Astrocyte (in vitro differentiated cells and primary cell): ENCODE data around the gene C1QBP. TPM values are rescaled to one million over a fixed set of nuclear protein-coding genes. Genes with fewer than 3 reads are reported as not detected.
A peak's percentile ranks its signal among the peaks of the same experiment; 100 is the strongest.

Experiments
- DNase-seq: peaks from one replicate; pipeline ENCODE4 v3.0.0-alpha.2; 2010; ENCODE audit warnings: low read depth
- FAIRE-seq: peaks from 2 replicates; lab custom pipeline; 2011; peaks lifted over from hg19 to GRCh38; lab: Jason Lieb, UNC
- H2AFZ ChIP-seq: 2 replicates; pipeline ENCODE4 v1.6.0; 2012; ENCODE audit warnings: low read depth, low read length, inconsistent platforms
- H3K27ac ChIP-seq: 2 replicates; pipeline ENCODE4 v1.5.1; 2011; ENCODE audit warnings: low read depth, low read length, inconsistent platforms
- H3K27me3 ChIP-seq: 2 replicates; pipeline ENCODE4 v1.6.0; 2011; ENCODE audit warnings: low read length, inconsistent platforms; ENCODE audit not compliant: insufficient read depth
- H3K36me3 ChIP-seq: 2 replicates; pipeline ENCODE4 v1.5.1; 2011; ENCODE audit warnings: low read length, inconsistent platforms; ENCODE audit not compliant: insufficient read depth
- H3K4me1 ChIP-seq: 2 replicates; pipeline ENCODE4 v1.5.1; 2011; ENCODE audit warnings: low read length, inconsistent platforms; ENCODE audit not compliant: insufficient read depth
- H3K4me2 ChIP-seq: 2 replicates; pipeline ENCODE4 v1.6.0; 2012; ENCODE audit warnings: low read length, inconsistent platforms
- H3K4me3 ChIP-seq: 2 replicates; pipeline ENCODE4 v1.5.1; 2011; ENCODE audit warnings: low read depth, mild to moderate bottlenecking, low read length, inconsistent platforms; ENCODE audit not compliant: insufficient read depth
- H3K79me2 ChIP-seq: 2 replicates; pipeline ENCODE4 v1.6.0; 2012; ENCODE audit warnings: mild to moderate bottlenecking, low read length, inconsistent platforms; ENCODE audit not compliant: insufficient read depth
- H3K9ac ChIP-seq: 2 replicates; pipeline ENCODE4 v1.6.0; 2012; ENCODE audit warnings: mild to moderate bottlenecking, low read length, inconsistent platforms
- H3K9me3 ChIP-seq: 2 replicates; pipeline ENCODE4 v1.5.1; 2012; ENCODE audit warnings: low read depth, mild to moderate bottlenecking, low read length, inconsistent platforms; ENCODE audit not compliant: insufficient read depth
- H4K20me1 ChIP-seq: 2 replicates; pipeline ENCODE4 v1.6.0; 2012; ENCODE audit warnings: low read length, inconsistent platforms; ENCODE audit not compliant: insufficient read depth
- H3K27ac Mint-ChIP-seq: one replicate; pipeline ENCODE4 v1.8.0; 2021; ENCODE audit warnings: mild to moderate bottlenecking, mixed read lengths; ENCODE audit not compliant: unreplicated experiment
- H3K27me3 Mint-ChIP-seq: one replicate; pipeline ENCODE4 v1.8.0; 2021; ENCODE audit warnings: low read depth, mixed read lengths; ENCODE audit not compliant: unreplicated experiment
- H3K36me3 Mint-ChIP-seq: one replicate; pipeline ENCODE4 v1.8.0; 2021; ENCODE audit warnings: low read depth, mixed read lengths; ENCODE audit not compliant: unreplicated experiment
- H3K4me1 Mint-ChIP-seq: one replicate; pipeline ENCODE4 v1.8.0; 2021; ENCODE audit warnings: low read depth, mixed read lengths; ENCODE audit not compliant: unreplicated experiment
- H3K4me3 Mint-ChIP-seq: one replicate; pipeline ENCODE4 v1.8.0; 2021; ENCODE audit warnings: mild to moderate bottlenecking, moderate library complexity, mixed read lengths; ENCODE audit not compliant: unreplicated experiment
- H3K9me3 Mint-ChIP-seq: one replicate; pipeline ENCODE4 v1.8.0; 2021; ENCODE audit warnings: mild to moderate bottlenecking, mixed read lengths; ENCODE audit not compliant: unreplicated experiment
- CTCF ChIP-seq: IDR thresholded peaks from 2 replicates; pipeline ENCODE4 v1.5.1; 2011; ENCODE audit warnings: low read depth, mild to moderate bottlenecking, inconsistent platforms, low read length, moderate library complexity; ENCODE audit not compliant: insufficient read depth
- EZH2 ChIP-seq: IDR thresholded peaks from 2 replicates; pipeline ENCODE4 v1.6.1; 2012; ENCODE audit warnings: mild to moderate bottlenecking, low read length, inconsistent platforms; ENCODE audit not compliant: insufficient read depth
- total RNA-seq: library from RNA; stranded (reverse); gene quantifications from 2 replicates; pipeline ENCODE4 v1.2.1, GENCODE V29; 2021

Gene C1QBP
- total RNA-seq, 1 donor from 2014 or later = 162 TPM

DNA sequence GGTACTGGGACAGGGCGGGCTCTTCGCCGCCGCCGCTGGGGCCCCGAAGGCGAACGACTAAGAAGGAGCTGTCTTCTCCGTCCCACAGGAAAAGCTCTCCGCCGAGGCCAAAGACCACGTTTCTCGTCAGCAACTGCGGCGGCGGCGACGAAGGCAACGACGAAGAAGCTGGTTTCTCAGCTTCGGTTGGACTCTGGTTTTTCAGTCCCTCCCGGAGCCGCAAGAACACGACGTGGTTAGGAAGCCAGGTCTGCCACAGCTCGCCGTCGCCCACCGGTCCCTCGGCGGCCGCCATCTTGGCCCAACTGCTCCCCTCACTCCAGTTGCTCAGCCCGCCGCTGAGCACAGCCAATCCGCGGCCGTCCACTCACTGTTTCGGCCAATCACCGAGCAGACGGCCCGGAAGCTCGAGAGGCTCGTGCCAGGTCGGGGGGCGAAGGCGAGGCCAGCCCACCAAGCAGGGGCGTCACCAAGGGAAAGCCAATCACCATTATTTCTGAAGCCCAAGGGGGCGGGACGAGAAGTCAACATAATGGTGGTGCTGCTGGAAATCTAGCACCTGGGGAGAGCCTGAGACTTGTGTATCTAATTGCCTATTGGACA is 19.5 kb downstream of the C1QBP start, which contains the start of gene NUP88:
NUP88 (minus strand) TSS at position 307 of the 603 bp plus-strand sequence; CDS start at position 295, 12 bp downstream.
- H3K36me3 ChIP-seq = peaks cover 14% of the 10 kb centered on the region
- peaks cover 29% of the 10 kb centered on the region for H3K4me1 ChIP-seq
- H3K27ac ChIP-seq = peak within 1 kb of the TSS; percentile 93
- H3K9me3 ChIP-seq = no peaks in the 10 kb centered on the region
- H3K9ac ChIP-seq = peak within 1 kb of the TSS; percentile 97
- Mint-ChIP-seq H3K9me3 (no peaks in the 10 kb centered on the region), H3K4me1 (peaks cover 18% of the 10 kb centered on the region), H3K27ac (peak within 1 kb of the TSS; percentile 95), H3K27me3 (no peaks in the 10 kb centered on the region), H3K36me3 (peaks cover 3% of the 10 kb centered on the region), H3K4me3 (peak within 1 kb of the TSS; percentile 97)
- H3K79me2 ChIP-seq = peaks cover 66% of the 10 kb centered on the region
- no peak for FAIRE-seq
- DNase-seq = peak; percentile 95
- H3K27me3 ChIP-seq = no peaks in the 10 kb centered on the region
- peak within 1 kb of the TSS; percentile 95 for H2AFZ ChIP-seq
- peaks cover 26% of the 10 kb centered on the region for H4K20me1 ChIP-seq
- H3K4me3 ChIP-seq = peak within 1 kb of the TSS; percentile 95
- H3K4me2 ChIP-seq = peak within 1 kb of the TSS; percentile 91
- TF ChIP-seq EZH2 = no peak
- no peak for TF ChIP-seq CTCF

DNA sequence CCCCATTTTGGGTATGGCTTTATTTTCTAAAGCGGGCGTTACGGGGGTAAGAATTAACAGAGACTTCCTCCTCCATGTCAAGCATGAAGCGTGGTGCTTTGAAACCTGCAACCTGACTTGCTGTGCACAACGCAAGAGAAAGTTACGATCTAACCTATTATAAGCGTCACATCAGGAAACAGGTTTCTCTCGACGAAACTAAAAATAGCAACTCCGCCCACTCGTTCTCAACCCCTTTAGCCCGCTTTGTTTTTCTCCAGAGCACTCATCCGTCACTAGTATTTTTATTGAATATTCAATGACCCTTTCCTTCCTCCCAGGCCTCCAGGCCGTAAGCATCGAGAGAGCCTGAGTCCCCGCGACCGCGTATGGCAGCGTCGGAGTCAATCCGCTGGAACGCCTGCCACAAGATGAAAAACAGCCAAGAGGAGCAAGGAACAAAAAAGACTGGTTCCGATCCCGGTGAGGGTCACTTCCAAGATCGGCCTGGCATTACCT is 20.0 kb downstream of the C1QBP start:
- Mint-ChIP-seq H3K36me3 (peaks cover 3% of the 10 kb centered on the region), H3K9me3 (no peaks in the 10 kb centered on the region), H3K27me3 (no peaks in the 10 kb centered on the region), H3K4me3 (peak overlapping the region; percentile 97), H3K4me1 (peaks cover 18% of the 10 kb centered on the region), H3K27ac (peak overlapping the region; percentile 95)
- Histone ChIP-seq H3K27me3 (no peaks in the 10 kb centered on the region), H3K4me2 (peak overlapping the region; percentile 91), H3K9me3 (no peaks in the 10 kb centered on the region), H2AFZ (peak overlapping the region; percentile 95), H3K9ac (peak overlapping the region; percentile 97), H4K20me1 (peaks cover 26% of the 10 kb centered on the region), H3K4me1 (peaks cover 33% of the 10 kb centered on the region), H3K36me3 (peaks cover 11% of the 10 kb centered on the region), H3K4me3 (peak overlapping the region; percentile 95), H3K27ac (peak overlapping the region; percentile 93), H3K79me2 (peaks cover 66% of the 10 kb centered on the region)
- DNase-seq (peak; percentile 55), FAIRE-seq (no peak)
- TF ChIP-seq EZH2 = no peak
- TF ChIP-seq CTCF = no peak

DNA sequence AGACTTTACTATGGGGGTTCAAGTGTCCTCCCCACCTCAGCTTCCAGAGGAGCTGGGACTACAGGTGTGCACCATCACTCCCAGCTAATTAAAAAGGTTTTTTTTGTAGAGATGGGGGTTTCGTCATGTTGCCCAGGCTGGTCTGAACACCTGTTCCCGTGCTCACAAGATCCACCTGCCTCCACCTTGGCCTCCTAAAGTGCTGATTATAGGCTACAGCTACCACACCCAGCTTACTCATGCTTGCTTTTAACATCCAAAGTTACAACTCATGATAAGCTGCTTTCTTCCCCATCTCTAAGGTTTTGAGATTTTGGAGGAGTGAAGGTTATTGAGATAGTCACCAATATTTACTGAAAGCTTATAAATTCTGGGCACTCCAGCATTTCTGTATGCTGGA is 22.1 kb downstream of the C1QBP start:
- no peaks in the 10 kb centered on the region for H3K27me3 ChIP-seq
- H3K4me1 Mint-ChIP-seq = peaks cover 19% of the 10 kb centered on the region
- H3K9ac ChIP-seq = no peak overlapping the region
- H3K27ac Mint-ChIP-seq = no peak overlapping the region
- peaks cover 15% of the 10 kb centered on the region for H3K36me3 ChIP-seq
- no peaks in the 10 kb centered on the region for H3K9me3 ChIP-seq
- peaks cover 34% of the 10 kb centered on the region for H3K4me1 ChIP-seq
- peaks cover 72% of the 10 kb centered on the region for H3K79me2 ChIP-seq
- H3K4me3 Mint-ChIP-seq = no peak overlapping the region
- FAIRE-seq (no peak), DNase-seq (no peak)
- no peak overlapping the region for H3K4me3 ChIP-seq
- no peak for TF ChIP-seq CTCF
- no peak for TF ChIP-seq EZH2
- no peak overlapping the region for H3K27ac ChIP-seq
- H3K36me3 Mint-ChIP-seq = peaks cover 10% of the 10 kb centered on the region
- H3K4me2 ChIP-seq = no peak overlapping the region
- H3K9me3 Mint-ChIP-seq = no peaks in the 10 kb centered on the region
- H3K27me3 Mint-ChIP-seq = no peaks in the 10 kb centered on the region
- peaks cover 36% of the 10 kb centered on the region for H4K20me1 ChIP-seq
- H2AFZ ChIP-seq = no peak overlapping the region
